ENCODE measurements around the gene MYO1E.

DNA sequence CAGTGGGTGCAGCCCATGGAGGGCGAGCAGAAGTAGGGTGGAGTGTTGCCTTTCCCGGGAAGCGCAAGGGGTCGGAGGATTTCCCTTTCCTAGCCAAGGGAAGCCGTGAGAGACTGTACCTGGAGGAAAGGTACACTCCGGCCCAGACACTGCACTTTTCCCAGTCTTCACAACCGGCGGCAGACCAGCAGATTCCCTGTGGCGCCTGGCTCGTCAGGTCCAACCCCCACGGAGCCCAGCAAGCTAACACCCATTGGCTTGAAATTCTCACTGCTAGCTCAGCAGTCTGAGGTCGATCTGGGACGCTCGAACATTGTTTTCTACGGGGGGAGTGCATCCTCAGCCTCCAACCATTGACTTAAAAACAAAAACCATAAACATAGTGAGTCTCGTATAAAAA lies 241.2 kb downstream of the MYO1E start:
- TF ChIP-seq, protein P1, sequence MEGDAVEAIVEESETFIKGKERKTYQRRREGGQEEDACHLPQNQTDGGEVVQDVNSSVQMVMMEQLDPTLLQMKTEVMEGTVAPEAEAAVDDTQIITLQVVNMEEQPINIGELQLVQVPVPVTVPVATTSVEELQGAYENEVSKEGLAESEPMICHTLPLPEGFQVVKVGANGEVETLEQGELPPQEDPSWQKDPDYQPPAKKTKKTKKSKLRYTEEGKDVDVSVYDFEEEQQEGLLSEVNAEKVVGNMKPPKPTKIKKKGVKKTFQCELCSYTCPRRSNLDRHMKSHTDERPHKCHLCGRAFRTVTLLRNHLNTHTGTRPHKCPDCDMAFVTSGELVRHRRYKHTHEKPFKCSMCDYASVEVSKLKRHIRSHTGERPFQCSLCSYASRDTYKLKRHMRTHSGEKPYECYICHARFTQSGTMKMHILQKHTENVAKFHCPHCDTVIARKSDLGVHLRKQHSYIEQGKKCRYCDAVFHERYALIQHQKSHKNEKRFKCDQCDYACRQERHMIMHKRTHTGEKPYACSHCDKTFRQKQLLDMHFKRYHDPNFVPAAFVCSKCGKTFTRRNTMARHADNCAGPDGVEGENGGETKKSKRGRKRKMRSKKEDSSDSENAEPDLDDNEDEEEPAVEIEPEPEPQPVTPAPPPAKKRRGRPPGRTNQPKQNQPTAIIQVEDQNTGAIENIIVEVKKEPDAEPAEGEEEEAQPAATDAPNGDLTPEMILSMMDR (conservative IDR thresholded peaks at IDR 0.05; ENCODE audit: low read depth, low read length), result no peak
- TF ChIP-seq RFX5 (IDR thresholded peaks at IDR 0.05; ENCODE audit: low read depth, low read length) (no peak), MXI1 (IDR thresholded peaks at IDR 0.05; ENCODE audit: borderline replicate concordance, low read depth, low read length) (no peak)

All from IMR-90 (cell line).